Endothelial cell of coronary artery (primary cell): ENCODE data around the gene HMCES. TPM values are rescaled to one million over a fixed set of nuclear protein-coding genes. Genes with fewer than 3 reads are reported as not detected.

Experiments used
- total RNA-seq: library from RNA; depleted of rRNA; stranded (reverse); fragments of >200 nt; gene quantifications from 2 replicates; pipeline ENCODE4 v1.2.3, GENCODE V29; 2014

HMCES gene
- total RNA-seq = 20.3 and 20.8 TPM in 2 replicates

GRCh38 chr3:129278439-129278965 lies at the start of gene HMCES:
Gene HMCES (plus strand): TSS chr3:129278870. CDS start chr3:129279733, 863 bp downstream.

GRCh38 chr3:129249284-129250065 lies 29.2 kb upstream of the HMCES start, which contains the start of gene COPG1:
Gene COPG1 (plus strand): TSS chr3:129249606. CDS start chr3:129249710, 104 bp downstream.

Other genes starting within 250 kb of the HMCES start
- not detected in 2 replicates for gene GP9, start 218.1 kb upstream of the HMCES start, total RNA-seq
- 20.5 and 23.0 TPM in 2 replicates for gene RAB43, start 157.1 kb upstream of the HMCES start, total RNA-seq
- 37.3 and 42.9 TPM in 2 replicates for gene ISY1, start 117.8 kb upstream of the HMCES start, total RNA-seq
- 232 and 246 TPM in 2 replicates for gene CNBP, start 95.0 kb upstream of the HMCES start, total RNA-seq
- 274 and 335 TPM in 2 replicates for gene COPG1, start 29.3 kb upstream of the HMCES start, total RNA-seq
- gene EFCAB12, start 149.8 kb downstream of the HMCES start, total RNA-seq = under 0.01 TPM in 1 of 2 replicates, not detected in the other
- gene MBD4, start 161.1 kb downstream of the HMCES start, total RNA-seq = 19.8 TPM in 2 replicates
- 16.8 and 22.0 TPM in 2 replicates for gene IFT122, start 161.4 kb downstream of the HMCES start, total RNA-seq
- gene RHO, start 249.8 kb downstream of the HMCES start, total RNA-seq = not detected in 2 replicates